ENCODE measurements around the gene KIF9.
"Not testable (repeated sequence)": the region's sequence is repeated elsewhere in the genome, so short reads cannot be mapped to it uniquely, and the experiment has no call there.

The KIF9 gene

DNA sequence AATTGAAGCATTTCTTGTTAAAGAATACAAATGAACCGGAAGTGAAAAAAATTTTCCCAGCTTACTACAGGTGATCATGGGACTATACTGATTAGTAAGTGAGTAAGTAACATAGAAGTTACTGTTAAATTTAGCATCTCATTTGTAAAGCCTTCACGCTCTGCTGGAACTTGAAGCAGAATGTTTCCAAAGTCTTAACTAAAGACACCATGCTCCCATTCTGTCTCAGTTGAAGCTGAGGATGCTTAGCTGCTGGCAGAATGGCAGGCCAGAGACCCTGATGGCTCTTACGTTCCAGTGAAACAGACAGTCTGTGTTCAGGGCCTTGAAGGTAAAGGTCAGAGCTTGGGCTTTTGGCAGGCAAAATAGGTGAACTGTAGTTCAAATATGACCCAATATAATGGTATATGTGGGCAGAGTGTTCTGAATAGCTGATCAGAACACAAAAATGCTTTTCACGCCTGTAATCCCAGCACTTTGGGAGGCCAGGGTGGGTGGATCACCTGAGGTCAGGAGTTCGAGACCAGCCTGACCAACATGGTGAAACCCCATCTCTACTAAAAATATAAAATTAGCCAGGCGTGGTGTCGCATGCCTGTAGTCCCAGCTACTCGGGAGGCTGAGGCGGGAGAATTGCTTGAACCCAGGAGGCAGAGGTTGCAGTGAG is 9.3 kb upstream of the KIF9 start:
- DNase-seq: not testable (repeated sequence)

DNA sequence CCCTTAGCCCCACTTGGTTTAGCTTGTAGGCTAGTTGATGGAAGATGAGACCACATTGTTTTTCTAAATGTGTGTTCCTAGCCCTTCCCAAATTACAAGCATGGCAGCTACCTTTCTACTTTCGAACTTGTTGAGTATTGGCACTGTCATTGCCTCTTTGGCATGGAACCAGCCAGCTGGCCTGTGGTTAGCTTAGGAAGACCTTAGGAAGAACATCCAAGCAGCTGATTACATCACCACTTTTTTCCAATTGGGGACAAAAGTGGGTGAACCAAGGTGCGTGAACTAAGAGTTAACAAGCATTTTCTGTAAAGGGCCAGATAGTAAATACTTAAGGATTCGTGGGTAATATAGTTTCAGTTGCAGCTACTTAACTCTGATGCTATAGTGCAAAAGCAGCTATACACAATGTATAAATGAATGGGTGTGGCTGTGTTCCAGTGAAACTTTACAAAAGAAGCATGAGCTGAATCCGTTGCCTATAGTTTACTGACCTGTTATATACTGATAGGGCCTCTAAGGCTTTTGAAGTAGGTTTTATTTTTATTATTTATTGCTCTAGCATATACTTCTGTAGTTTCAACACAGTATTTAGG is 8.7 kb upstream of the KIF9 start:
- no peak for DNase-seq

DNA sequence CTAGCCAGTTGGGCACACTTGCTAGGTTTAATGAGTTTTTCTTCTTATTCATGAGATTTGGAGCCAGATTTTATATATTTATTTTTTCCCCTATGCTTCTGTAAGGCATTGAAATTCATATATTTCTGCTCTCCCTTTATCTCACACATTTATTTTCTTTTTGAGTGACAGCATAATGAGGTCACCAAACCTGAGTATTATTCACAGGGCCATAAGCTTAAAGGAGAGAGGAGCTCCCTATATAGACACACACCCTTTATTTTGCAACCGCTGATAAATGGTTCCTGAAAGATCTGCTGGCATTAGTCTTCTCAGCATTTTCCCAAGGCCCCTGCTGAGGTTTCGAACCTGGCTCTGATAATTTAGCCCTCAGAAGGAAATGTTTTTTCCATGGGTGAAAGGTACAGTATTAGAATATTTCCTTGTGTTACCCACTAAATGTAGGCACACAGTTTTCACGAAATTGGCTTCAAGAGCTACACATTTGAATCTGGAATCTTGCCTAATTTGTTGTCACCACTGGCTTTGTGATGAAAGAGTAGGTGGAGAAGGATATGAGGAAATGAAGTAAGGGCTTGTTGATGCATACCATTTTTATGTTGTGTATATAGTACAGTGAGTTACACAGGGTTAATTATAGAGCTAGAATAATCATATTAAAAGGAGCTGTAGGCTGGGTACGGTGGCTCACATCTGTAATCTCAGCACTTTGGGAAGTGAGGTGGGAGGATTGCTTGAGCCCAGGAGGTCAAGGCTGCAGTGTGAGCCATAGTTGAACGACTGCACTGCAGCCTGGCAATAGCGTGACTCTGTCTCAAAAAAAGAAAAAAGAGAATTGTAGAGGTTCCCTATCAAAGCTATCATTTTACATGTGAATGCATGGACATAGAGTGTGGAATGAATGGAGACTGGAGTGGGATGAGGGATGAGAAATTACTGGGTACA is 6.6 kb upstream of the KIF9 start:
- no peak for DNase-seq

- DNase-seq: no peak
Observed at GRCh38 chr3:47283591-47284364, 1.2 kb upstream of the KIF9 start.

- no peak for DNase-seq
Observed at GRCh38 chr3:47283193-47283537, 566 bp upstream of the KIF9 start.

DNA sequence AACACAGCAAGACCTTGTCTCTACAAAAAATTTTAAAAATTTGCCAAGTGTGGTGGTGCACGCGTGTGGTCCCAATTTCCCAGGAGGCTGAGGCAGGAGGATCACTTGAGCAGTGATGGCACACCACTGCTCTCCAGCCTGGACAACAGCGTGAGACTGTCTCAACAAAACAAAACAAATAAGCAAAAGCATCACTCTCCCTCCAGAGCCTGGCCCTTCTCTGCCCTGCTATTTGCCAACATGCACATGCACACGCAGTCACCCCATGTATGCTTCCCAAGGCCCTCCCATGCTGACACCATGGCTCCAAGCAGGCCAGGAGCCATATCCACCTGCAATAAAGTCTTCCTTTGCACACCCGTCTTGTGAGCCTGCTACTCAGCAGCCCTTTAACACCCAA is 2.1 kb downstream of the KIF9 start:
- DNase-seq: no peak

DNA sequence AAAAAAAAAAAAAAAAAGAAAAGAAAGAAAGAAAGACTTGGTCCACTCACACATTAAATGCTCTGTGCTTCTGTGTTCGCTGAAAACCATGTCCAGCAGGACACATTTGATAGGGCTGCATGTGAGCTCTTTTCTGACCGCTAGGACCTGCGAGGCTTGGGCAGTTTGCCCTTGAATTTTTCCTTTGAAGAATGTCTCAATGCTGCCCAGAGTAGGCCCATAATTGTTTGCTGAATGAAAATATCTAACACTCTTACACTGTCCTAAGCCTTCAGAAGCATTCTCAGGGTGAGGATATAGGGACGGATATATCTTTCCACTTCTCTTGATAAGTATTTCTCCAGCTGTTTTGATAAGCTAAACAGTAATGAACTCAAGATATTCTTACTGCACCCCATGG is 6.0 kb downstream of the KIF9 start:
- DNase-seq: no peak

- DNase-seq: no peak
Observed at GRCh38 chr3:47274652-47275051, 7.9 kb downstream of the KIF9 start.

- DNase-seq: no peak
Observed at GRCh38 chr3:47273564-47273963, 9.0 kb downstream of the KIF9 start.

DNA sequence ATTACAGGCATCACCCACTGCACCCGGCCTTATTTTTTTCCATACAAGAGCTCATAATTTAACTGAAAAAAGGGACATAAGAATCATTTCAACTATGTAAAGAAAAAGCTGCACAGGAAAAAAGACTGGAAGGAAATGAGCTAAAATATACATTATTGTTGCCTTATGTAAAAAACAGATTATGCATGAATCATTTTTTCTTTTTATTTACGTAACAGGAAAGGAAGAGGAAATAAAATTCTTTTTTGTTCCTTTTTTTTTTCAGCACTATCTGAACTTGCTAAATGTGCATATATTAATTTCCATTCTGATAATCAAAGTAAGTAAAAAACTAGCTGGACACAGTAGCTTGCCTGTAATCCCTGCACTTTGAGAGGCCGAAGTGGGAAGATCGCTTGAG is 12.1 kb downstream of the KIF9 start:
- no peak for DNase-seq

DNA sequence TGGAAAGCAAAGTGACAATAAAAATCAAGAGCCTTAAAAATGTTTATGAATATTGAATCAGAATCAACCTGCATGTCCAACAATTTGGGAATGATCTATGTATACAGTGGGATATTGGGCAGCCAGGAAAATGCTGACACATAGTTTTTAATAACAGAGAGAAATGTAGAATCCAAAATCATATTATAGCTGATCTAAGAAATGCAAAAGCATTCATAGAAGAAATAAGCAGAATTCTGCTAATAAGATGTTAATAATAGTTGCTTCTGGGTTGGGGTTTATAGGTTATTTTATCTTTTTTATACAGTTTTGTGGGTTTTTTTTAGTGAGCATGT is 15.1 kb downstream of the KIF9 start:
- DNase-seq: no peak

GRCh38 chr3:47266709-47267489 is 15.7 kb downstream of the KIF9 start:
- DNase-seq: peak; percentile 29

- no peak for DNase-seq
Observed at GRCh38 chr3:47265725-47266428, 16.7 kb downstream of the KIF9 start.

- no peak for DNase-seq
Observed at GRCh38 chr3:47265008-47265407, 17.6 kb downstream of the KIF9 start.

GRCh38 chr3:47261301-47261700 is 21.3 kb downstream of the KIF9 start:
- DNase-seq: no peak

DNA sequence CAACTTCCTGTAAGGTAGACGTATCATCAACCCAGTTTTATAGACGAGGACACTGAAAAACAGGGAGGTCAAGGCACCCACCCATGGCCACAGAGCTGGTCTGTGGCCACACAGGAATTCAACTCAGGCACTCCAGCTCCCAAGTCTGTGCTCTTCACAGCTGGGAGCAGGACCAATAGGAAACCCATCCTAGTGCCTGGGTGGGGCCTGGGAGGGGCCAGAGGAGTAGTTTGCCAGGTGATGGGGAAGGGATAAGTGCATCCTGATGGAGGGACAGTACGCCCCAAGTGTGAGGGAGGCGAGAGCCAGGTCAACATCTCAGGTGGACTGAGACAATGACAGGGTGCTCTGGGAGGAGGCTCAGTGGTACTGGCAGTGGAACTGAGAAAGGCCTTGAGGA is 22.0 kb downstream of the KIF9 start:
- DNase-seq: no peak

GRCh38 chr3:47259114-47259513 is 23.5 kb downstream of the KIF9 start:
- DNase-seq: no peak

DNA sequence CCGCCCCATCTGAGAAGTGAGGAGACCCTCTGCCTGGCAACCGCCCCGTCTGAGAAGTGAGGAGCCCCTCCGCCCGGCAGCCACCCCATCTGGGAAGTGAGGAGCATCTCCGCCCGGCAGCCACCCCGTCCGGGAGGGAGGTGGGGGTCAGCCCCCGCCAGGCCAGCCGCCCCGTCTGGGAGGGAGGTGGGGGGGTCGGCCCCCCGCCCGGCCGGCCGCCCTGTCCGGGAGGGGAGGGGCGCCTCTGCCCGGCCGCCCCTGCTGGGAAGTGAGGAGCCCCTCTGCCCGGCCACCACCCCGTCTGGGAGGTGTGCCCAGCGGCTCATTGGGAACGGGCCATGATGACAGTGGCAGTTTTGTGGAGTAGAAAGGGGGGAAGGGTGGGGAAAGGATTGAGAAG is 26.3 kb downstream of the KIF9 start:
- not testable (repeated sequence) for DNase-seq

DNA sequence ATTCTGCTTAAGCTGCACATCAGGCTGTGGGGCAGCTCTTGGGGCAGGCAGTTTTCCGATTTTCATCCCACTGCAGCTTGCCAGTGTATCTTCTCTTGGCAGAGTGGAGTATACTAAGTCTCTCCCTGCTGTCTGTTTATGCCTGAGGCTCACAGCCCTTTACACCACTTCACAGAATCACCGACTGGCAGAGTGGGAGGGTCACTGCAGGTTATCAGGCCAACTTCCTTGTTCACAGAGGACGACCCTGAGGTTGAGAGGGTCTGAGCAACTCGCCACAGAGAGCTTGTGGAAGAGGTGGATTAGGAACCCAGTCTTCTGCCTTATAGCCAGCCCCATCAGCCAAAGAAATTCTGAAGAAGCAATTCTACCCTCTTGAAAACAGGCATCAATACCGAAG is 30.9 kb downstream of the KIF9 start:
- DNase-seq: no peak

- not testable (repeated sequence) for DNase-seq
Observed at GRCh38 chr3:47251085-47251484, 31.5 kb downstream of the KIF9 start.

GRCh38 chr3:47250309-47251060 is 32.1 kb downstream of the KIF9 start:
- DNase-seq: no peak
